Uterus (tissue), 2 donors: ENCODE data around the gene PPARA.

Experiments used
- POLR2A ChIP-seq, 2 donors: fragments of 450-650 bp; IDR thresholded peaks; one replicate each; pipeline ENCODE4 v1.6.1; 2016; ENCODE audit warnings: antibody characterized with exemption in 2 of 2, mild to moderate bottlenecking in 1 of 2, moderate library complexity in 1 of 2
- TF ChIP-seq, protein P1 (sequence below), 4 experiments: fragments of 200-600 bp in 2 of 4; fragments of 450-650 bp in 2 of 4; sonication (generic) in 2 of 4; IDR thresholded peaks; one replicate each; pipeline ENCODE4 v1.5.1; 2016 to 2019; ENCODE audit warnings: antibody characterized with exemption in 4 of 4, mild to moderate bottlenecking in 2 of 4, moderate library complexity in 1 of 4

DNA sequence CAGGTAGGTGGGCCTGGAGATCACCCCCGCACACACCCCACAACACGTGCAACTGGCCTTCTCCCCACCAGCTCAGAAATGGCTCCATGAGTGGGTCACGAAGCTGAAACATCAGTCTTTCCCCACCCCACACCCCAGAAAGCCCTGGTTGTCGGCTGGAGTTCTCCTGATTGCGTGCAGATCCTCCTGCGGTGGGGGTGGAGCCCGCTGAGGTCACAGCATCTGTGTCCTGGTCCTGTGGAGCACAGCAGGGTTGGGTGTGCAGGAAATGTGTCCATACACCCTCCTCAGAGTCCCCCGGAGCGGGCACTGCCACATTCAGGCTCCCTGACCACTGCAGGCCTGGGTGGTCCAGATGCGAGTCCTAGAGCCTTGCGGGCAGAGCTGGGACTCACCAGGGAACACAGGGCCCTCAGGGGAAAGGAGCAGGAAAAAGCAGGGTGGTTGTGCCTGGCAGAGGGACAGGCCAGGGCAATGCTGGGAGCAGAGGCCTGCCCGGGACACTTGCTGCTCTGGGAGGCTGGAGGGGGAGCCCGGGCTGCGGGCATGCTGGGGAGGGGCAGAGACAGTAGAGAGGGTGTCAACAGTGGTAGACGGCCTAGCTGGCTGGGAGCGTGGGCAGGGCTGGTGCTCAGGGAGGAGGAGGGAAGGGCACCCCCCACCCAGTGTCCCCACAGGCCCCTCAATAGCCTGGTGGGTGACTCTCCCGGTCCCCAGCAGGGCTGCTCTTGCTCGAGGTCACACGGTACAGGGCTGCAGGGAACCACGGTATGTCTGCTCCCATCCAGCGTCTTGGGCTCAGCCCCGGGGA, 42.4 kb upstream of the PPARA start:
- no peak for TF ChIP-seq POLR2A (IDR thresholded peaks at IDR 0.05)
- TF ChIP-seq, protein P1, sequence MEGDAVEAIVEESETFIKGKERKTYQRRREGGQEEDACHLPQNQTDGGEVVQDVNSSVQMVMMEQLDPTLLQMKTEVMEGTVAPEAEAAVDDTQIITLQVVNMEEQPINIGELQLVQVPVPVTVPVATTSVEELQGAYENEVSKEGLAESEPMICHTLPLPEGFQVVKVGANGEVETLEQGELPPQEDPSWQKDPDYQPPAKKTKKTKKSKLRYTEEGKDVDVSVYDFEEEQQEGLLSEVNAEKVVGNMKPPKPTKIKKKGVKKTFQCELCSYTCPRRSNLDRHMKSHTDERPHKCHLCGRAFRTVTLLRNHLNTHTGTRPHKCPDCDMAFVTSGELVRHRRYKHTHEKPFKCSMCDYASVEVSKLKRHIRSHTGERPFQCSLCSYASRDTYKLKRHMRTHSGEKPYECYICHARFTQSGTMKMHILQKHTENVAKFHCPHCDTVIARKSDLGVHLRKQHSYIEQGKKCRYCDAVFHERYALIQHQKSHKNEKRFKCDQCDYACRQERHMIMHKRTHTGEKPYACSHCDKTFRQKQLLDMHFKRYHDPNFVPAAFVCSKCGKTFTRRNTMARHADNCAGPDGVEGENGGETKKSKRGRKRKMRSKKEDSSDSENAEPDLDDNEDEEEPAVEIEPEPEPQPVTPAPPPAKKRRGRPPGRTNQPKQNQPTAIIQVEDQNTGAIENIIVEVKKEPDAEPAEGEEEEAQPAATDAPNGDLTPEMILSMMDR (IDR thresholded peaks at IDR 0.05), result no peak
